Measurements from ENCODE around the gene CGB2. TPM values are rescaled to one million over a fixed set of nuclear protein-coding genes. Genes with fewer than 3 reads are reported as not detected.
A peak's percentile ranks its signal among the peaks of the same experiment; 100 is the strongest.

The CGB2 gene
- total and polyA plus RNA-seq, 9 of the 15 experiments (the other 6 are each of a cell fraction or from before 2014, with no cell fraction given) = 0.22 TPM; not detected in 8

- no peak for TF ChIP-seq CBFA2T2 (conservative IDR thresholded peaks at IDR 0.05)
- peak; percentile 93 for TF ChIP-seq SP2 (IDR thresholded peaks at IDR 0.05; ENCODE audit: extremely low read depth, low read depth, low read length, poor library complexity, severe bottlenecking)
- TF ChIP-seq DLX4 (CRISPR knock-in tag; IDR thresholded peaks at IDR 0.05) = no peak
- no peak for TF ChIP-seq NR0B1 (IDR thresholded peaks at IDR 0.05; ENCODE audit: partially characterized antibody)
- no peak for TF ChIP-seq SPI1 (IDR thresholded peaks at IDR 0.05; ENCODE audit: borderline replicate concordance, low read depth, low read length)
- peak; percentile 79 for TF ChIP-seq CEBPB (tag; IDR thresholded peaks at IDR 0.05)
- TF ChIP-seq IRF9 (tag; IDR thresholded peaks at IDR 0.05) = no peak
- TF ChIP-seq XRCC4 (IDR thresholded peaks at IDR 0.05; ENCODE audit: extremely low read depth, insufficient read depth, insufficient read length) = no peak
- no peak for TF ChIP-seq ZNF395 (CRISPR knock-in tag; IDR thresholded peaks at IDR 0.05)
- no peak for TF ChIP-seq ZNF318 (IDR thresholded peaks at IDR 0.05; ENCODE audit: borderline replicate concordance in 1 of 2, low read depth in 1 of 2)
- TF ChIP-seq NCOR1 (IDR thresholded peaks at IDR 0.05) = no peak
Observed at GRCh38 chr19:48993175-48994034, 38.3 kb upstream of the CGB2 start, which contains the start of the genes GYS1 and RUVBL2 (continued).

Data from K562 (cell line).